HG03045 (cell line): Measurements from ENCODE around the gene ABT1.

ENCODE experiments used
- ATAC-seq: cut with Tn5 transposase; IDR thresholded peaks from one replicate; pipeline ENCODE4 v1.9.1; 2021; ENCODE audit warnings: mild to moderate bottlenecking, moderate library complexity; ENCODE audit not compliant: unreplicated experiment

ABT1 gene

GRCh38 chr6:26602262-26602661, 5.5 kb downstream of the ABT1 start:
- ATAC-seq, result no peak

GRCh38 chr6:26604026-26604425, 7.3 kb downstream of the ABT1 start:
- ATAC-seq, result no peak

- ATAC-seq, result no peak
These were observed 8.0 kb downstream of the ABT1 start for GRCh38 chr6:26604797-26605196.

- ATAC-seq, result no peak
These were observed 10.9 kb downstream of the ABT1 start for GRCh38 chr6:26607434-26608230.

GRCh38 chr6:26609463-26609862, 12.7 kb downstream of the ABT1 start:
- no peak for ATAC-seq

- no peak for ATAC-seq
These were observed 14.8 kb downstream of the ABT1 start for GRCh38 chr6:26611599-26611998.

GRCh38 chr6:26613201-26613600, 16.4 kb downstream of the ABT1 start:
- no peak for ATAC-seq

- no peak for ATAC-seq
These were observed 17.2 kb downstream of the ABT1 start for GRCh38 chr6:26613689-26614683.

GRCh38 chr6:26623339-26623859, 26.6 kb downstream of the ABT1 start:
- no peak for ATAC-seq

GRCh38 chr6:26624557-26624956, 27.8 kb downstream of the ABT1 start:
- no peak for ATAC-seq

- no peak for ATAC-seq
These were observed 31.1 kb downstream of the ABT1 start for GRCh38 chr6:26627843-26628242.

- ATAC-seq, result no peak
These were observed 32.6 kb downstream of the ABT1 start for GRCh38 chr6:26629359-26629758.

GRCh38 chr6:26640806-26641205, 44.1 kb downstream of the ABT1 start:
- ATAC-seq, result no peak

- no peak for ATAC-seq
These were observed 49.3 kb downstream of the ABT1 start for GRCh38 chr6:26646074-26646473.
